Nephron progenitor cell (in vitro differentiated cells): Measurements from ENCODE around the gene MYL4.

ENCODE experiments used
- DNase-seq: peaks from one replicate; pipeline ENCODE4 v3.0.0; 2021
- H3K27ac Mint-ChIP-seq: 2 replicates; pipeline ENCODE4 v1.8.0; 2021; ENCODE audit warnings: mild to moderate bottlenecking, moderate library complexity, mixed read lengths
- H3K27me3 Mint-ChIP-seq: 2 replicates; pipeline ENCODE4 v1.8.0; 2021; ENCODE audit warnings: mild to moderate bottlenecking, low read depth, mixed read lengths; ENCODE audit not compliant: poor library complexity
- H3K36me3 Mint-ChIP-seq: 2 replicates; pipeline ENCODE4 v1.8.0; 2021; ENCODE audit warnings: low read depth, mixed read lengths
- H3K4me1 Mint-ChIP-seq: 2 replicates; pipeline ENCODE4 v1.8.0; 2021; ENCODE audit warnings: mixed read lengths
- H3K4me3 Mint-ChIP-seq: 2 replicates; pipeline ENCODE4 v1.8.0; 2021; ENCODE audit warnings: mild to moderate bottlenecking, moderate library complexity, mixed read lengths
- H3K9me3 Mint-ChIP-seq: 2 replicates; pipeline ENCODE4 v1.8.0; 2021; ENCODE audit warnings: mild to moderate bottlenecking, moderate library complexity, mixed read lengths
- CTCF ChIP-seq: fragments of 200-600 bp; sonication (generic); IDR thresholded peaks from 2 replicates; pipeline ENCODE4 v1.5.0; 2021; ENCODE audit warnings: antibody characterized with exemption

Gene MYL4

GRCh38 chr17:47184681-47185080 is 24.5 kb upstream of the MYL4 start:
- no peaks in the 10 kb centered on the region for H3K9me3 Mint-ChIP-seq
- peaks cover 19% of the 10 kb centered on the region for H3K36me3 Mint-ChIP-seq
- TF ChIP-seq CTCF, result no peak
- no peak overlapping the region for H3K27ac Mint-ChIP-seq
- H3K27me3 Mint-ChIP-seq, result no peaks in the 10 kb centered on the region
- peaks cover 45% of the 10 kb centered on the region for H3K4me1 Mint-ChIP-seq
- no peak for DNase-seq
- H3K4me3 Mint-ChIP-seq, result no peak overlapping the region

- TF ChIP-seq CTCF, result no peak
- Mint-ChIP-seq H3K4me1 (peaks cover 52% of the 10 kb centered on the region), H3K27me3 (peaks cover 2% of the 10 kb centered on the region), H3K9me3 (peaks cover 9% of the 10 kb centered on the region), H3K36me3 (peaks cover 12% of the 10 kb centered on the region), H3K4me3 (peak overlapping the region; percentile 96), H3K27ac (peak overlapping the region; percentile 99)
- DNase-seq, result no peak
Measured at GRCh38 chr17:47188271-47188875, 20.8 kb upstream of the MYL4 start.

- peak within 1 kb of the TSS; percentile 96 for H3K4me3 Mint-ChIP-seq
- peaks cover 12% of the 10 kb centered on the region for H3K36me3 Mint-ChIP-seq
- H3K27ac Mint-ChIP-seq, result peak within 1 kb of the TSS; percentile 99
- H3K27me3 Mint-ChIP-seq, result peaks cover 5% of the 10 kb centered on the region
- H3K9me3 Mint-ChIP-seq, result peaks cover 16% of the 10 kb centered on the region
- peaks cover 55% of the 10 kb centered on the region for H3K4me1 Mint-ChIP-seq
- peak; percentile 100 for DNase-seq
- no peak for TF ChIP-seq CTCF
Measured at GRCh38 chr17:47188876-47189731, 20.0 kb upstream of the MYL4 start, which contains the start of gene CDC27. CDC27 (minus strand) TSS chr17:47189295; CDS start chr17:47189172, 123 bp downstream.

GRCh38 chr17:47189732-47190237 is 19.4 kb upstream of the MYL4 start:
- TF ChIP-seq CTCF, result no peak
- Mint-ChIP-seq H3K4me1 (peaks cover 48% of the 10 kb centered on the region), H3K4me3 (peak overlapping the region; percentile 96), H3K27me3 (peaks cover 8% of the 10 kb centered on the region), H3K36me3 (peaks cover 12% of the 10 kb centered on the region), H3K9me3 (peaks cover 22% of the 10 kb centered on the region), H3K27ac (no peak overlapping the region)
- no peak for DNase-seq

GRCh38 chr17:47190243-47190642 is 18.9 kb upstream of the MYL4 start:
- H3K27ac Mint-ChIP-seq, result no peak overlapping the region
- peaks cover 12% of the 10 kb centered on the region for H3K36me3 Mint-ChIP-seq
- no peak for TF ChIP-seq CTCF
- H3K4me1 Mint-ChIP-seq, result peaks cover 48% of the 10 kb centered on the region
- H3K4me3 Mint-ChIP-seq, result peak overlapping the region; percentile 96
- H3K27me3 Mint-ChIP-seq, result peaks cover 8% of the 10 kb centered on the region
- H3K9me3 Mint-ChIP-seq, result peaks cover 22% of the 10 kb centered on the region
- DNase-seq, result no peak
